MM.1S (cell line): ENCODE measurements around the gene NEURL4.

Experiments used
- EZH2 ChIP-seq: fragments of 300-600 bp; sonication (generic); optimal IDR thresholded peaks from 2 replicates; pipeline ENCODE3; 2017; ENCODE audit warnings: low read depth, mild to moderate bottlenecking, antibody characterized with exemption, low read length, mixed read lengths
- EZH2phosphoT487 ChIP-seq: fragments of 300-600 bp; sonication (generic); IDR thresholded peaks from 2 replicates; pipeline ENCODE4 v1.6.1; 2018; ENCODE audit warnings: antibody characterized with exemption, low read length
- TF ChIP-seq, protein P1 (sequence below): fragments of 300-600 bp; sonication (generic); IDR thresholded peaks from 2 replicates; pipeline ENCODE4 v1.5.1; 2016; ENCODE audit warnings: antibody characterized with exemption, low read length, mixed read lengths

DNA sequence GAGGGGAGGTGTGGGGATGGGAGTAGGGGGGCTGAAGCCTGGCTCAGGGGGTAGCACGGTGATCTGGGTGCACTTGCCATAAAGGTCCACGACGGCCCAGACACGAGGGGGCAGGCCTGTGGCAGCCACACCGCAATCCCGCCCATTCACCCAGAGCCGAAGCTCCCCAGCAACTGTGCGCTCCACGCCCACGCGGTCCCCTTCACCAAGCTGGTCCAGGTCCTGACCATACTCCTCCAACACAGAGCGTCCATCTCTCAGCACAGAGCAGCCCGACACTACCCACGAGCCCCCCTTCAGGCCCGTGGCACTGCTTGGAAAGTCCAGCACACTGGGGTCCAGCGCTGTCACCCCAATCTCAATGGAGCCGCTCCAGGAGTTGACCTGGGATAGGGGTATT is 1.6 kb downstream of the NEURL4 start:
- TF ChIP-seq, protein P1, sequence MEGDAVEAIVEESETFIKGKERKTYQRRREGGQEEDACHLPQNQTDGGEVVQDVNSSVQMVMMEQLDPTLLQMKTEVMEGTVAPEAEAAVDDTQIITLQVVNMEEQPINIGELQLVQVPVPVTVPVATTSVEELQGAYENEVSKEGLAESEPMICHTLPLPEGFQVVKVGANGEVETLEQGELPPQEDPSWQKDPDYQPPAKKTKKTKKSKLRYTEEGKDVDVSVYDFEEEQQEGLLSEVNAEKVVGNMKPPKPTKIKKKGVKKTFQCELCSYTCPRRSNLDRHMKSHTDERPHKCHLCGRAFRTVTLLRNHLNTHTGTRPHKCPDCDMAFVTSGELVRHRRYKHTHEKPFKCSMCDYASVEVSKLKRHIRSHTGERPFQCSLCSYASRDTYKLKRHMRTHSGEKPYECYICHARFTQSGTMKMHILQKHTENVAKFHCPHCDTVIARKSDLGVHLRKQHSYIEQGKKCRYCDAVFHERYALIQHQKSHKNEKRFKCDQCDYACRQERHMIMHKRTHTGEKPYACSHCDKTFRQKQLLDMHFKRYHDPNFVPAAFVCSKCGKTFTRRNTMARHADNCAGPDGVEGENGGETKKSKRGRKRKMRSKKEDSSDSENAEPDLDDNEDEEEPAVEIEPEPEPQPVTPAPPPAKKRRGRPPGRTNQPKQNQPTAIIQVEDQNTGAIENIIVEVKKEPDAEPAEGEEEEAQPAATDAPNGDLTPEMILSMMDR: no peak
- no peak for TF ChIP-seq EZH2
- TF ChIP-seq EZH2phosphoT487: no peak
